HCT116 (cell line): Measurements from ENCODE around the gene PLEKHG3. TPM values are rescaled to one million over a fixed set of nuclear protein-coding genes. Genes with fewer than 3 reads are reported as not detected.

Experiments
- ATAC-seq: fragments of 200-7000 bp; cut with Tn5 transposase; 2 replicates; pipeline ENCODE4 v1.9.1; 2020; ENCODE audit warnings: mild to moderate bottlenecking, moderate library complexity
- BruUV-seq: library from RNA; stranded (reverse); fragments of 400-500 nt; replicated peaks from 2 replicates; lab custom pipeline; 2021; lab: Mats Ljungman, UMichigan
- CTCF ChIA-PET: fragments of 300-600 bp; sonication (Branson Sonifier 250); formaldehyde crosslinking; loops from one replicate; lab custom pipeline; 2021; ENCODE audit warnings: antibody characterized with exemption; lab: Charles Lee
- POLR2A ChIA-PET: fragments of 300-600, 350-600 bp; sonication (Branson Sonifier 250); formaldehyde crosslinking; loops from one replicate; lab custom pipeline; 2021; ENCODE audit warnings: antibody characterized with exemption; lab: Charles Lee
- RAD21 ChIA-PET, 2 experiments: fragments of 300-600 bp; sonication (Branson Sonifier 250); formaldehyde crosslinking; loops; one replicate each; lab custom pipeline; 2023; ENCODE audit warnings: low total read pairs in 2 of 2; ENCODE audit not compliant: uncharacterized antibody in 2 of 2, unreplicated experiment in 2 of 2, low non-redundant PET in 1 of 2; lab: Charles Lee
- DNase-seq: peaks from one replicate; pipeline ENCODE4 v3.0.0-alpha.2; 2010; ENCODE audit warnings: low read depth, low spot score
- H2AFZ ChIP-seq: fragments of 200-600 bp; shearing (Covaris generic), sonication (generic); 2 replicates; pipeline ENCODE4 v1.6.1; 2017; ENCODE audit warnings: low read depth, mixed run types, mixed read lengths, antibody characterized with exemption, low read length; ENCODE audit not compliant: poor library complexity, severe bottlenecking
- H3K27ac ChIP-seq: 2 replicates; pipeline ENCODE4 v1.5.1; 2012; ENCODE audit warnings: low read depth, low read length
- H3K27me3 ChIP-seq: fragments of 200-600 bp; sonication (generic); 2 replicates; pipeline ENCODE4 v1.6.1; 2016; ENCODE audit warnings: mixed run types, low read length, mixed read lengths; ENCODE audit not compliant: insufficient read depth
- H3K36me3 ChIP-seq, 2 experiments: fragments of 200-500 bp in 1 of 2; fragments of 200-600 bp in 1 of 2; sonication (Bioruptor generic) in 1 of 2; sonication (generic) in 1 of 2; 2 replicates each; pipeline versions ENCODE4 v1.5.1 to v1.6.1; 2014 to 2016; ENCODE audit warnings: low read length in 2 of 2, inconsistent platforms in 1 of 2, mixed read lengths in 1 of 2, mixed run types in 1 of 2; ENCODE audit not compliant: insufficient read depth in 2 of 2, control insufficient read depth in 1 of 2
- H3K4me1 ChIP-seq, 2 experiments: fragments of 200-600 bp in 1 of 2; sonication (generic) in 1 of 2; 2 replicates each; pipeline versions ENCODE4 v1.5.1 to v1.6.1; 2012 to 2017; ENCODE audit warnings: low read length in 2 of 2, inconsistent platforms in 1 of 2, mild to moderate bottlenecking in 1 of 2, mixed read lengths in 1 of 2, mixed run types in 1 of 2, moderate library complexity in 1 of 2; ENCODE audit not compliant: insufficient read depth in 2 of 2, control insufficient read depth in 1 of 2
- H3K4me2 ChIP-seq: fragments of 200-600 bp; sonication (generic); 2 replicates; pipeline ENCODE4 v1.6.1; 2017; ENCODE audit warnings: mixed run types, low read length, mixed read lengths
- H3K4me3 ChIP-seq, 2 experiments: fragments of 200-600 bp in 1 of 2; sonication (generic) in 1 of 2; replicated peaks in 1 of 2; 2 replicates each; pipeline ENCODE4 v1.5.1; 2011 to 2016; ENCODE audit warnings: low read length in 2 of 2, control low read depth in 1 of 2, low read depth in 1 of 2, mild to moderate bottlenecking in 1 of 2, mixed read lengths in 1 of 2, mixed run types in 1 of 2
- H3K79me2 ChIP-seq: fragments of 200-600 bp; sonication (generic); 2 replicates; pipeline ENCODE4 v1.6.1; 2017; ENCODE audit warnings: mild to moderate bottlenecking, mixed run types, low read length, moderate library complexity, mixed read lengths; ENCODE audit not compliant: insufficient read depth
- H3K9ac ChIP-seq: fragments of 200-600 bp; sonication (generic); 2 replicates; pipeline ENCODE4 v1.6.1; 2016; ENCODE audit warnings: low read length, mixed read lengths
- H3K9me2 ChIP-seq: fragments of 200-600 bp; sonication (generic), shearing (Covaris generic); 2 replicates; pipeline ENCODE4 v1.6.1; 2017; ENCODE audit warnings: mixed run types, mild to moderate bottlenecking, moderate library complexity; ENCODE audit not compliant: insufficient read depth
- H3K9me3 ChIP-seq, 2 experiments: fragments of 200-500 bp in 1 of 2; fragments of 200-600 bp in 1 of 2; sonication (Bioruptor generic) in 1 of 2; sonication (generic) in 1 of 2; 2 replicates each; pipeline ENCODE4 v1.6.1; 2014 to 2017; ENCODE audit warnings: low read length in 2 of 2, mixed read lengths in 2 of 2, inconsistent platforms in 1 of 2, low read depth in 1 of 2, mild to moderate bottlenecking in 1 of 2, mixed run types in 1 of 2, moderate library complexity in 1 of 2; ENCODE audit not compliant: control insufficient read depth in 1 of 2, insufficient read depth in 1 of 2
- H4K20me1 ChIP-seq: fragments of 200-600 bp; sonication (generic), shearing (Covaris generic); 2 replicates; pipeline ENCODE4 v1.6.1; 2017; ENCODE audit warnings: mixed run types, mild to moderate bottlenecking, moderate library complexity; ENCODE audit not compliant: insufficient read depth
- CBX3 ChIP-seq: IDR thresholded peaks from 2 replicates; pipeline ENCODE4 v1.6.1; 2012; ENCODE audit warnings: low read depth
- CEBPB ChIP-seq: IDR thresholded peaks from 2 replicates; pipeline ENCODE4 v1.6.1; 2012; ENCODE audit warnings: low read depth
- CTCF ChIP-seq, 3 experiments: fragments of 200-600 bp in 1 of 3; sonication (generic) in 1 of 3; IDR thresholded peaks in 2 of 3; conservative IDR thresholded peaks in 1 of 3; 2 replicates each; pipeline ENCODE4 v1.5.1; 2012 to 2017; ENCODE audit warnings: low read depth in 2 of 3, low read length in 2 of 3, antibody characterized with exemption in 1 of 3, borderline replicate concordance in 1 of 3, control low read depth in 1 of 3, mild to moderate bottlenecking in 1 of 3, mixed read lengths in 1 of 3, mixed run types in 1 of 3, moderate library complexity in 1 of 3; ENCODE audit not compliant: insufficient read depth in 1 of 3
- EGR1 ChIP-seq: IDR thresholded peaks from 2 replicates; pipeline ENCODE4 v1.6.1; 2012; ENCODE audit warnings: low read depth
- ELF1 ChIP-seq: IDR thresholded peaks from 2 replicates; pipeline ENCODE4 v1.6.1; 2012; ENCODE audit warnings: low read depth, borderline replicate concordance
- EZH2 ChIP-seq: fragments of 200-600 bp; sonication (generic); IDR thresholded peaks from 2 replicates; pipeline ENCODE4 v1.6.1; 2017; ENCODE audit warnings: antibody characterized with exemption, mixed run types
- SIN3A ChIP-seq: IDR thresholded peaks from 2 replicates; pipeline ENCODE4 v1.6.1; 2012; ENCODE audit warnings: low read depth
- TCF7L2 ChIP-seq: IDR thresholded peaks from 2 replicates; pipeline ENCODE4 v1.7.0; 2011; ENCODE audit warnings: borderline replicate concordance, inconsistent platforms; ENCODE audit not compliant: insufficient read depth, insufficient read length; ENCODE audit errors: extremely low read depth
- YY1 ChIP-seq: IDR thresholded peaks from 2 replicates; pipeline ENCODE4 v1.6.1; 2011; ENCODE audit warnings: low read length, low read depth, moderate library complexity, mild to moderate bottlenecking; ENCODE audit not compliant: insufficient replicate concordance; ENCODE audit errors: extremely low read depth
- ZBTB33 ChIP-seq: IDR thresholded peaks from 2 replicates; pipeline ENCODE4 v1.6.1; 2011; ENCODE audit warnings: mild to moderate bottlenecking, low read length, moderate library complexity; ENCODE audit not compliant: insufficient replicate concordance; ENCODE audit errors: extremely low read depth
- ZFX ChIP-seq: fragments of 450-650 bp; IDR thresholded peaks from 2 replicates; pipeline ENCODE4 v1.6.1; 2017
- ZNF274 ChIP-seq: fragments of 200-500 bp; sonication (Bioruptor generic); IDR thresholded peaks from 2 replicates; pipeline ENCODE4 v1.6.1; 2014; ENCODE audit warnings: mild to moderate bottlenecking, low read depth, low read length, inconsistent platforms
- intact Hi-C: fragments of 100-400 bp; cut with micrococcal nuclease; formaldehyde crosslinking; loops from 2 replicates; pipeline ENCODE4 v1.10.0; 2022
- total RNA-seq: library from RNA; stranded (reverse); gene quantifications from one replicate; pipeline ENCODE4 v1.2.1, GENCODE V29; 2021; ENCODE audit not compliant: unreplicated experiment
- TF ChIP-seq, protein P1 (sequence below): IDR thresholded peaks from 2 replicates; pipeline ENCODE4 v1.6.1; 2012; ENCODE audit warnings: low read depth

PLEKHG3 gene
- total RNA-seq, 1 experiment from 2014 or later = 55.6 TPM

- Histone ChIP-seq H3K4me2 (no peak overlapping the region), H3K36me3 (no peaks in the 10 kb centered on the region), H3K9me3 (no peaks in the 10 kb centered on the region), H3K79me2 (no peaks in the 10 kb centered on the region), H3K4me3 (no peak overlapping the region), H3K9me2 (no peaks in the 10 kb centered on the region), H3K9ac (no peak overlapping the region), H2AFZ (no peak overlapping the region), H3K27ac (no peak overlapping the region), H3K27me3 (no peaks in the 10 kb centered on the region; the same call in 1 of the 2 replicates), H4K20me1 (no peaks in the 10 kb centered on the region), H3K4me1 (peaks cover 8 to 16% of the 10 kb centered on the region in 2 experiments; a peak in 3 of 4 replicates)
- RAD21 ChIA-PET = interaction anchor here in 1 of 2 experiments (1.1 kb wide), 1 partner anchor 23 kb away, joined by 3 read pairs; no protein-coding TSS in a partner anchor
- DNase-seq (no peak), ATAC-seq (no peak)
- no TSS peak for BruUV-seq
- CTCF ChIA-PET = no interaction called here
- TF ChIP-seq EGR1 = no peak
- no peak for TF ChIP-seq ZNF274
- no peak for TF ChIP-seq ZFX
- TF ChIP-seq, protein P1, sequence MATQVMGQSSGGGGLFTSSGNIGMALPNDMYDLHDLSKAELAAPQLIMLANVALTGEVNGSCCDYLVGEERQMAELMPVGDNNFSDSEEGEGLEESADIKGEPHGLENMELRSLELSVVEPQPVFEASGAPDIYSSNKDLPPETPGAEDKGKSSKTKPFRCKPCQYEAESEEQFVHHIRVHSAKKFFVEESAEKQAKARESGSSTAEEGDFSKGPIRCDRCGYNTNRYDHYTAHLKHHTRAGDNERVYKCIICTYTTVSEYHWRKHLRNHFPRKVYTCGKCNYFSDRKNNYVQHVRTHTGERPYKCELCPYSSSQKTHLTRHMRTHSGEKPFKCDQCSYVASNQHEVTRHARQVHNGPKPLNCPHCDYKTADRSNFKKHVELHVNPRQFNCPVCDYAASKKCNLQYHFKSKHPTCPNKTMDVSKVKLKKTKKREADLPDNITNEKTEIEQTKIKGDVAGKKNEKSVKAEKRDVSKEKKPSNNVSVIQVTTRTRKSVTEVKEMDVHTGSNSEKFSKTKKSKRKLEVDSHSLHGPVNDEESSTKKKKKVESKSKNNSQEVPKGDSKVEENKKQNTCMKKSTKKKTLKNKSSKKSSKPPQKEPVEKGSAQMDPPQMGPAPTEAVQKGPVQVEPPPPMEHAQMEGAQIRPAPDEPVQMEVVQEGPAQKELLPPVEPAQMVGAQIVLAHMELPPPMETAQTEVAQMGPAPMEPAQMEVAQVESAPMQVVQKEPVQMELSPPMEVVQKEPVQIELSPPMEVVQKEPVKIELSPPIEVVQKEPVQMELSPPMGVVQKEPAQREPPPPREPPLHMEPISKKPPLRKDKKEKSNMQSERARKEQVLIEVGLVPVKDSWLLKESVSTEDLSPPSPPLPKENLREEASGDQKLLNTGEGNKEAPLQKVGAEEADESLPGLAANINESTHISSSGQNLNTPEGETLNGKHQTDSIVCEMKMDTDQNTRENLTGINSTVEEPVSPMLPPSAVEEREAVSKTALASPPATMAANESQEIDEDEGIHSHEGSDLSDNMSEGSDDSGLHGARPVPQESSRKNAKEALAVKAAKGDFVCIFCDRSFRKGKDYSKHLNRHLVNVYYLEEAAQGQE = no peak
- TF ChIP-seq CTCF (IDR thresholded peaks at IDR 0.05 in 2 of 3, conservative IDR thresholded peaks at IDR 0.05 in 1 of 3; ENCODE audit: borderline replicate concordance in 1 of 3, insufficient read depth in 1 of 3, low read depth in 2 of 3, low read length in 2 of 3) = no peak
- TF ChIP-seq CEBPB = no peak
- no peak for TF ChIP-seq SIN3A
- TF ChIP-seq CBX3 = no peak
- no peak for TF ChIP-seq ELF1
- no peak for TF ChIP-seq TCF7L2
- no peak for TF ChIP-seq EZH2
- TF ChIP-seq YY1 = no peak
- TF ChIP-seq ZBTB33 = no peak
- POLR2A ChIA-PET = interaction anchor here (1.9 kb wide), 1 partner anchor 8 kb away, joined by 6 read pairs; no protein-coding TSS in a partner anchor
- intact Hi-C loops = no loop called here
Measured at GRCh38 chr14:64698903-64699302, 5.3 kb upstream of the PLEKHG3 start.
